ENCODE measurements around the gene TMEM170A.

GRCh38 chr16:75502916-75503605, 38.6 kb upstream of the TMEM170A start:
- TF ChIP-seq, protein P1, sequence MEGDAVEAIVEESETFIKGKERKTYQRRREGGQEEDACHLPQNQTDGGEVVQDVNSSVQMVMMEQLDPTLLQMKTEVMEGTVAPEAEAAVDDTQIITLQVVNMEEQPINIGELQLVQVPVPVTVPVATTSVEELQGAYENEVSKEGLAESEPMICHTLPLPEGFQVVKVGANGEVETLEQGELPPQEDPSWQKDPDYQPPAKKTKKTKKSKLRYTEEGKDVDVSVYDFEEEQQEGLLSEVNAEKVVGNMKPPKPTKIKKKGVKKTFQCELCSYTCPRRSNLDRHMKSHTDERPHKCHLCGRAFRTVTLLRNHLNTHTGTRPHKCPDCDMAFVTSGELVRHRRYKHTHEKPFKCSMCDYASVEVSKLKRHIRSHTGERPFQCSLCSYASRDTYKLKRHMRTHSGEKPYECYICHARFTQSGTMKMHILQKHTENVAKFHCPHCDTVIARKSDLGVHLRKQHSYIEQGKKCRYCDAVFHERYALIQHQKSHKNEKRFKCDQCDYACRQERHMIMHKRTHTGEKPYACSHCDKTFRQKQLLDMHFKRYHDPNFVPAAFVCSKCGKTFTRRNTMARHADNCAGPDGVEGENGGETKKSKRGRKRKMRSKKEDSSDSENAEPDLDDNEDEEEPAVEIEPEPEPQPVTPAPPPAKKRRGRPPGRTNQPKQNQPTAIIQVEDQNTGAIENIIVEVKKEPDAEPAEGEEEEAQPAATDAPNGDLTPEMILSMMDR (IDR thresholded peaks at IDR 0.05; ENCODE audit: low read length): no peak
- TF ChIP-seq EZH2 (IDR thresholded peaks at IDR 0.05; ENCODE audit: borderline replicate concordance, low read length): no peak

Data from OCI-LY1 (cell line).